ENCODE data around the gene OR4L1. TPM values are rescaled to one million over a fixed set of nuclear protein-coding genes. Genes with fewer than 3 reads are reported as not detected.
"Not testable (repeated sequence)": the region's sequence is repeated elsewhere in the genome, so short reads cannot be mapped to it uniquely, and the experiment has no call there.

The OR4L1 gene
- total and polyA plus RNA-seq, 4 donors, result not detected

GRCh38 chr14:20092050-20092449 lies 32.2 kb downstream of the OR4L1 start (continued):
- TF ChIP-seq ATF3 (IDR thresholded peaks at IDR 0.05) (no peak), MAX (IDR thresholded peaks at IDR 0.05) (no peak), FOXA2 (IDR thresholded peaks at IDR 0.05) (no peak), CTCF (IDR thresholded peaks at IDR 0.05; ENCODE audit: low read depth, low read length, missing input control) (no peak), JUND (IDR thresholded peaks at IDR 0.05) (no peak), RXRA (IDR thresholded peaks at IDR 0.05) (no peak)

GRCh38 chr14:20093442-20093841 lies 33.6 kb downstream of the OR4L1 start:
- Histone ChIP-seq H3K27ac (ENCODE audit: low read depth in 1 of 2, low read length in 2 of 2) (no peak overlapping the region), H3K9me3 (ENCODE audit: control insufficient read depth in 4 of 4, low read length in 3 of 4) (no peaks in the 10 kb centered on the region), H3K36me3 (ENCODE audit: control insufficient read depth in 4 of 4, insufficient read depth in 3 of 4, low read depth in 1 of 4, low read length in 3 of 4) (no peaks in the 10 kb centered on the region), H3K4me1 (ENCODE audit: control insufficient read depth in 4 of 4, insufficient read depth in 4 of 4, low read length in 3 of 4) (no peaks in the 10 kb centered on the region), H3K27me3 (ENCODE audit: control insufficient read depth in 4 of 4, insufficient read depth in 4 of 4, low read length in 3 of 4) (no peaks in the 10 kb centered on the region), H3K9ac (ENCODE audit: low read depth in 1 of 2, low read length in 2 of 2) (no peak overlapping the region), H3K4me3 (ENCODE audit: low read depth in 1 of 3, low read length in 3 of 3) (no peak overlapping the region)
- no peak for TF ChIP-seq YY1 (IDR thresholded peaks at IDR 0.05)
- no peak for TF ChIP-seq FOXA1 (IDR thresholded peaks at IDR 0.05)
- WGBS, result 19% methylated on average over 4 of the region's 4 CpGs
- DNase-seq (ENCODE audit: low spot score), result no peak

- DNase-seq (ENCODE audit: low spot score); H3K4me1 ChIP-seq (ENCODE audit: control insufficient read depth in 4 of 4, insufficient read depth in 4 of 4, low read length in 3 of 4); H3K27me3 ChIP-seq (ENCODE audit: control insufficient read depth in 4 of 4, insufficient read depth in 4 of 4, low read length in 3 of 4); H3K4me3 ChIP-seq (ENCODE audit: low read depth in 1 of 3, low read length in 3 of 3); H3K9me3 ChIP-seq (ENCODE audit: control insufficient read depth in 4 of 4, low read length in 3 of 4); H3K27ac ChIP-seq (ENCODE audit: low read depth in 1 of 2, low read length in 2 of 2); H3K9ac ChIP-seq (ENCODE audit: low read depth in 1 of 2, low read length in 2 of 2); H3K36me3 ChIP-seq (ENCODE audit: control insufficient read depth in 4 of 4, insufficient read depth in 3 of 4, low read depth in 1 of 4, low read length in 3 of 4): not testable (repeated sequence)
- WGBS, result 88% methylated on average over 32 of the region's 32 CpGs
These were observed 39.3 kb downstream of the OR4L1 start for GRCh38 chr14:20098926-20099770.

GRCh38 chr14:20110438-20110837 lies 50.6 kb downstream of the OR4L1 start, which contains the start of gene OR4K17:
TSS of gene OR4K17 (plus strand) at chr14:20110739. CDS start at chr14:20117500, 6,761 bp downstream.
- no peak for DNase-seq (ENCODE audit: low spot score)
- H3K9ac ChIP-seq (ENCODE audit: low read depth in 1 of 2, low read length in 2 of 2), result no peak within 1 kb of the TSS
- no peak within 1 kb of the TSS for H3K27ac ChIP-seq (ENCODE audit: low read depth in 1 of 2, low read length in 2 of 2)
- TF ChIP-seq HNF4A (conservative IDR thresholded peaks at IDR 0.05) (no peak), GABPA (IDR thresholded peaks at IDR 0.05 in 1 of 2, conservative IDR thresholded peaks at IDR 0.05 in 1 of 2) (no peak), RXRA (IDR thresholded peaks at IDR 0.05) (no peak), REST (IDR thresholded peaks at IDR 0.05) (no peak)
- H3K27me3 ChIP-seq (ENCODE audit: control insufficient read depth in 4 of 4, insufficient read depth in 4 of 4, low read length in 3 of 4), result no peaks in the 10 kb centered on the region
- no peaks in the 10 kb centered on the region for H3K9me3 ChIP-seq (ENCODE audit: control insufficient read depth in 4 of 4, low read length in 3 of 4)
- 60% methylated on average over 3 of the region's 3 CpGs for WGBS
- no peaks in the 10 kb centered on the region for H3K4me1 ChIP-seq (ENCODE audit: control insufficient read depth in 4 of 4, insufficient read depth in 4 of 4, low read length in 3 of 4)
- no peaks in the 10 kb centered on the region for H3K36me3 ChIP-seq (ENCODE audit: control insufficient read depth in 4 of 4, insufficient read depth in 3 of 4, low read depth in 1 of 4, low read length in 3 of 4)
- no peak within 1 kb of the TSS for H3K4me3 ChIP-seq (ENCODE audit: low read depth in 1 of 3, low read length in 3 of 3)

Measured in liver (tissue), 9 donors.